ENCODE measurements around the gene DRG2. TPM values are rescaled to one million over a fixed set of nuclear protein-coding genes. Genes with fewer than 3 reads are reported as not detected.
A peak's percentile ranks its signal among the peaks of the same experiment; 100 is the strongest.

Gene DRG2
- total RNA-seq, 6 experiments from 2014 or later, result 10.4 to 28.8 (median 17.3) TPM

GRCh38 chr17:18116078-18116477 is 28.3 kb downstream of the DRG2 start:
- ATAC-seq (peak; percentile 21 to 65 (median 56)), DNase-seq (peak; percentile 31 to 80 (median 80))
- Histone ChIP-seq H3K4me3 (peak overlapping the region in 2 of 3 donors; percentile 50 to 61), H3K9me3 (no peaks in the 10 kb centered on the region), H3K27ac (peak overlapping the region; percentile 64 to 83 (median 81)), H3K27me3 (no peaks in the 10 kb centered on the region), H3K36me3 (no peaks in the 10 kb centered on the region), H3K4me1 (peaks cover 0 to 48% (median 11%) of the 10 kb centered on the region in 4 donors)
- WGBS (ENCODE audit: insufficient coverage, low coverage, low lambda C conversion rate, missing lambda C conversion rate), result 30% methylated on average over 4 of the region's 5 CpGs
- peak; percentile 1 for TF ChIP-seq POLR2A (IDR thresholded peaks at IDR 0.05)
- TF ChIP-seq, protein P1, sequence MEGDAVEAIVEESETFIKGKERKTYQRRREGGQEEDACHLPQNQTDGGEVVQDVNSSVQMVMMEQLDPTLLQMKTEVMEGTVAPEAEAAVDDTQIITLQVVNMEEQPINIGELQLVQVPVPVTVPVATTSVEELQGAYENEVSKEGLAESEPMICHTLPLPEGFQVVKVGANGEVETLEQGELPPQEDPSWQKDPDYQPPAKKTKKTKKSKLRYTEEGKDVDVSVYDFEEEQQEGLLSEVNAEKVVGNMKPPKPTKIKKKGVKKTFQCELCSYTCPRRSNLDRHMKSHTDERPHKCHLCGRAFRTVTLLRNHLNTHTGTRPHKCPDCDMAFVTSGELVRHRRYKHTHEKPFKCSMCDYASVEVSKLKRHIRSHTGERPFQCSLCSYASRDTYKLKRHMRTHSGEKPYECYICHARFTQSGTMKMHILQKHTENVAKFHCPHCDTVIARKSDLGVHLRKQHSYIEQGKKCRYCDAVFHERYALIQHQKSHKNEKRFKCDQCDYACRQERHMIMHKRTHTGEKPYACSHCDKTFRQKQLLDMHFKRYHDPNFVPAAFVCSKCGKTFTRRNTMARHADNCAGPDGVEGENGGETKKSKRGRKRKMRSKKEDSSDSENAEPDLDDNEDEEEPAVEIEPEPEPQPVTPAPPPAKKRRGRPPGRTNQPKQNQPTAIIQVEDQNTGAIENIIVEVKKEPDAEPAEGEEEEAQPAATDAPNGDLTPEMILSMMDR (IDR thresholded peaks at IDR 0.05), result no peak
- intact Hi-C loops (cut with DNase I), result no loop called here

- peak; percentile 67 for TF ChIP-seq POLR2A (IDR thresholded peaks at IDR 0.05)
- TF ChIP-seq, protein P1 (IDR thresholded peaks at IDR 0.05), result no peak
- WGBS (ENCODE audit: insufficient coverage, low coverage, low lambda C conversion rate, missing lambda C conversion rate), result 44% methylated on average over 1 of the region's 1 CpG
- Histone ChIP-seq H3K9me3 (no peaks in the 10 kb centered on the region), H3K4me3 (peak overlapping the region in 2 of 3 donors; percentile 50 to 61), H3K4me1 (peaks cover 0 to 38% (median 11%) of the 10 kb centered on the region in 4 donors), H3K36me3 (no peaks in the 10 kb centered on the region), H3K27me3 (no peaks in the 10 kb centered on the region), H3K27ac (peak overlapping the region; percentile 63 to 83 (median 81))
- DNase-seq (peak; percentile 49 to 92 (median 80)), ATAC-seq (peak; percentile 66 to 75 (median 72))
- intact Hi-C loops (cut with DNase I), result no loop called here
Observed at GRCh38 chr17:18117533-18117932, 29.8 kb downstream of the DRG2 start.

DNA sequence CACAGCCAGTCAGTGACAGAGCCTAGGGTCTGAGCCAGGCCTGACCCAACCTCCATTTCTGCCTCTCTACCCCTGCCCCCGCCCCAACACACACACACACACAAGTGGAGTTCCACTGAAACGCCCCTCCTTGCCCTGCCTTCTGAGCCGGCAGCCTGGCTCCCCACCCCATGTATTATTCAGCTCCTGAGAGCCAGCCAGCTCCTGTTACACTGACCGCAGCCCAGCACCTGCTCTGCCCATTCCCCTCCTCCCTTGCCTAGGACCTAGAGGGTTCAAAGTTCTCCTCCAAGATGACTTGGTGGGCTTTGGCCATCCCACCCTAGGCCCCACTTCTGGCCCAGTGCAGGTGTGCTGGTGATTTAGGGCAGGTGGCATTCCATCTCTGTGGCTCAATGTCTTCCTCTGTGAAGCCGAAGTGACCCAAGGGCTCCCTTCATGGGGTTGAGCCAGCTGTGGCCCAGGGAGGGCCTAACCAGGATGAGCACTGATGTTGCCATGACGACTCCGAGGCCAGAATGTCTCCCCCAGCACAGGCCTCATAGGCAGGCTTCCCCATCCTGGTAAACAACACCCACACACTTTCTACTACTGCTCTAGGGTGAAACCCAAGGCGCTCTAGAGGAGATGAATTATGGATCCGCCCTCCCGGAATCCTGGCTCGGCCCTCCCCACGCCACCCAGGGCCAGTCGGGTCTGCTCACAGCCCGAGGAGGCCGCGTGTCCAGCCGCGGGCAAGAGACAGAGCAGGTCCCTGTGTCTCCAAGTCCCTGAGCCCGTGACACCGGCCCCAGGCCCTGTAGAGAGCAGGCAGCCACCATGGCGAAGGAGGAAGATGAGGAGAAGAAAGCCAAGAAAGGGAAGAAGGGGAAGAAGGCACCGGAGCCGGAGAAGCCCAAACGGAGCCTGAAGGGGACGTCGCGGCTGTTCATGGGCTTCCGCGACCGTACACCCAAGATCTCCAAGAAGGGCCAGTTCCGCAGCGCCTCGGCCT is 30.5 kb downstream of the DRG2 start:
- Histone ChIP-seq H3K4me1 (peaks cover 0 to 30% (median 9%) of the 10 kb centered on the region in 4 donors), H3K9me3 (no peaks in the 10 kb centered on the region), H3K27me3 (no peaks in the 10 kb centered on the region), H3K4me3 (no peak overlapping the region), H3K36me3 (no peaks in the 10 kb centered on the region), H3K27ac (peak overlapping the region; percentile 63 to 83 (median 81))
- TF ChIP-seq, protein P1 (IDR thresholded peaks at IDR 0.05), result no peak
- no peak for TF ChIP-seq POLR2A (IDR thresholded peaks at IDR 0.05)
- intact Hi-C loops (cut with DNase I), result no loop called here
- 62% methylated on average over 8 of the region's 33 CpGs for WGBS (ENCODE audit: insufficient coverage, low coverage, low lambda C conversion rate, missing lambda C conversion rate)
- peak in 3 of 4 donors; percentile 4 to 18 (median 7) for ATAC-seq
- DNase-seq, result no peak

DNA sequence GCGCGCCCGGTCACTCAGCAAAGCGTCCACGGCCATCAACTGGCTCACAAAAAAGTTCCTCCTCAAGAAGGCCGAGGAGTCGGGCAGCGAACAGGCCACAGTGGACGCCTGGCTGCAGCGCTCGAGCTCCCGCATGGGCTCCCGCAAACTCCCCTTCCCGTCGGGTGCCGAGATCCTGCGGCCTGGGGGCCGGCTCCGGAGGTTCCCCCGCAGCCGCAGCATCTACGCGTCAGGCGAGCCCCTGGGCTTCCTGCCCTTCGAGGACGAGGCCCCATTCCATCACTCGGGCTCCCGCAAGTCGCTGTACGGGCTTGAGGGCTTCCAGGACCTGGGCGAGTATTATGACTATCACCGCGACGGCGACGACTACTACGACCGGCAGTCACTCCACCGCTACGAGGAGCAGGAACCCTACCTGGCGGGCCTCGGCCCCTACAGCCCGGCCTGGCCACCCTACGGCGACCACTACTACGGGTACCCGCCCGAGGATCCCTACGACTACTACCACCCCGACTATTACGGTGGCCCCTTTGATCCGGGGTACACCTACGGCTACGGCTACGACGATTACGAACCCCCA is 31.5 kb downstream of the DRG2 start:
- Histone ChIP-seq H3K9me3 (no peaks in the 10 kb centered on the region), H3K4me1 (peaks cover 0 to 25% (median 8%) of the 10 kb centered on the region in 4 donors), H3K27ac (no peak overlapping the region), H3K4me3 (no peak overlapping the region), H3K27me3 (no peaks in the 10 kb centered on the region), H3K36me3 (no peaks in the 10 kb centered on the region)
- ATAC-seq (no peak), DNase-seq (peak in 1 of 3 donors; percentile 19)
- 92% methylated on average over 7 of the region's 57 CpGs for WGBS (ENCODE audit: insufficient coverage, low coverage, low lambda C conversion rate, missing lambda C conversion rate)
- TF ChIP-seq, protein P1 (IDR thresholded peaks at IDR 0.05), result no peak
- no peak for TF ChIP-seq POLR2A (IDR thresholded peaks at IDR 0.05)
- intact Hi-C loops (cut with DNase I), result no loop called here
